Measurements from ENCODE around the gene MAU2.

MAU2 gene

GRCh38 chr19:19296953-19297689, 23.5 kb upstream of the MAU2 start:
- TF ChIP-seq GATA2 (IDR thresholded peaks at IDR 0.05; ENCODE audit: low read depth, low read length) = no peak
- no peak for TF ChIP-seq GATA3 (IDR thresholded peaks at IDR 0.05; ENCODE audit: low read depth, low read length)

- TF ChIP-seq GATA3 (IDR thresholded peaks at IDR 0.05; ENCODE audit: low read depth, low read length) (no peak), GATA2 (IDR thresholded peaks at IDR 0.05; ENCODE audit: low read depth, low read length) (no peak)
Observed at GRCh38 chr19:19297759-19298158, 22.9 kb upstream of the MAU2 start.

GRCh38 chr19:19300613-19301012, 20.0 kb upstream of the MAU2 start:
- TF ChIP-seq GATA3 (IDR thresholded peaks at IDR 0.05; ENCODE audit: low read depth, low read length) (no peak), GATA2 (IDR thresholded peaks at IDR 0.05; ENCODE audit: low read depth, low read length) (no peak)

GRCh38 chr19:19303411-19303810, 17.2 kb upstream of the MAU2 start:
- no peak for TF ChIP-seq GATA2 (IDR thresholded peaks at IDR 0.05; ENCODE audit: low read depth, low read length)
- no peak for TF ChIP-seq GATA3 (IDR thresholded peaks at IDR 0.05; ENCODE audit: low read depth, low read length)

- TF ChIP-seq GATA3 (IDR thresholded peaks at IDR 0.05; ENCODE audit: low read depth, low read length) (no peak), GATA2 (IDR thresholded peaks at IDR 0.05; ENCODE audit: low read depth, low read length) (no peak)
Observed at GRCh38 chr19:19304186-19304965, 16.3 kb upstream of the MAU2 start.

- no peak for TF ChIP-seq GATA2 (IDR thresholded peaks at IDR 0.05; ENCODE audit: low read depth, low read length)
- TF ChIP-seq GATA3 (IDR thresholded peaks at IDR 0.05; ENCODE audit: low read depth, low read length) = no peak
Observed at GRCh38 chr19:19305066-19305465, 15.6 kb upstream of the MAU2 start.

GRCh38 chr19:19305696-19306095, 14.9 kb upstream of the MAU2 start:
- TF ChIP-seq GATA2 (IDR thresholded peaks at IDR 0.05; ENCODE audit: low read depth, low read length) = no peak
- TF ChIP-seq GATA3 (IDR thresholded peaks at IDR 0.05; ENCODE audit: low read depth, low read length) = no peak

- TF ChIP-seq GATA3 (IDR thresholded peaks at IDR 0.05; ENCODE audit: low read depth, low read length) = no peak
- TF ChIP-seq GATA2 (IDR thresholded peaks at IDR 0.05; ENCODE audit: low read depth, low read length) = no peak
Observed at GRCh38 chr19:19306191-19306590, 14.4 kb upstream of the MAU2 start.

GRCh38 chr19:19308373-19308772, 12.3 kb upstream of the MAU2 start:
- TF ChIP-seq GATA3 (IDR thresholded peaks at IDR 0.05; ENCODE audit: low read depth, low read length) = no peak
- TF ChIP-seq GATA2 (IDR thresholded peaks at IDR 0.05; ENCODE audit: low read depth, low read length) = no peak

GRCh38 chr19:19315444-19315843, 5.2 kb upstream of the MAU2 start:
- no peak for TF ChIP-seq GATA2 (IDR thresholded peaks at IDR 0.05; ENCODE audit: low read depth, low read length)
- no peak for TF ChIP-seq GATA3 (IDR thresholded peaks at IDR 0.05; ENCODE audit: low read depth, low read length)

- TF ChIP-seq GATA2 (IDR thresholded peaks at IDR 0.05; ENCODE audit: low read depth, low read length) (no peak), GATA3 (IDR thresholded peaks at IDR 0.05; ENCODE audit: low read depth, low read length) (no peak)
Observed at GRCh38 chr19:19316082-19316481, 4.5 kb upstream of the MAU2 start.

GRCh38 chr19:19319732-19320360, 783 bp upstream of the MAU2 start:
- TF ChIP-seq GATA3 (IDR thresholded peaks at IDR 0.05; ENCODE audit: low read depth, low read length) (no peak), GATA2 (IDR thresholded peaks at IDR 0.05; ENCODE audit: low read depth, low read length) (no peak)

- no peak for TF ChIP-seq GATA3 (IDR thresholded peaks at IDR 0.05; ENCODE audit: low read depth, low read length)
- no peak for TF ChIP-seq GATA2 (IDR thresholded peaks at IDR 0.05; ENCODE audit: low read depth, low read length)
Observed at GRCh38 chr19:19321141-19321577, 530 bp downstream of the MAU2 start.

- TF ChIP-seq GATA2 (IDR thresholded peaks at IDR 0.05; ENCODE audit: low read depth, low read length) (no peak), GATA3 (IDR thresholded peaks at IDR 0.05; ENCODE audit: low read depth, low read length) (no peak)
Observed at GRCh38 chr19:19324059-19324770, 3.6 kb downstream of the MAU2 start.
